CD4-positive, alpha-beta T cell treated with Interleukin-10 for 1 hour (primary cell): ENCODE measurements around the gene MUC4.
"Not testable (repeated sequence)": the region's sequence is repeated elsewhere in the genome, so short reads cannot be mapped to it uniquely, and the experiment has no call there.

ENCODE experiments used
- DNase-seq: peaks from one replicate; pipeline ENCODE4 v3.0.0-alpha.2; 2020

The MUC4 gene

DNA sequence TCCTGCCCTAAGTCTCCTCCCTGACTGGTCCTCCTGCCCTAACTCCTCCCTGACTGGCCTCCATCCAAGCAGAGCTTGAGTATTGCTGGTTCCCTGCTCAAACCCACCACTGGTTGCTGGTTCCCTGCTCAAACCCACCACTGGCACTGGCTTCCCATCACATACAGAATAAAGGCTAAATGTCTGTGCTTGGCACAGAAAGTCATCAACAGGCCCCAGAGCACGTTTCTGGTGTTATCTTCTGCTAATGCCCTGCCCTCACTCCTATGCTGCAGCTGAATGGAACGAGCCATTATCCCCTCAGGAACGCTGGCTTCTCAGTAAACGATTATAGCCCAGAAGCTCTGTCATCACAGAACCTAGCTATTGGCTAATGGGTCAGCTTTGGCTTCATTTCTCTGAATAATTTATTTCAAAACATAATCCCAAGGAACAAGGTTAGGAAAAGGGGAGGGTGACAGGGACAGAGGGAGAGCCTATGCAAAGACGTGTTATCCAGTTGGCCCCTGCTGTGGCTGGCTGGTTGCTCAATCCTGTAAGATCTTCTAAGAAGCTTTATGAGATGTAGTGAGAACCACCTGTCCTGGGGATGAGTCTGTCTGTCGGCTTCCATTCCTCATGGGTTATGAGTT is 97.2 kb downstream of the MUC4 start:
- DNase-seq = no peak

DNA sequence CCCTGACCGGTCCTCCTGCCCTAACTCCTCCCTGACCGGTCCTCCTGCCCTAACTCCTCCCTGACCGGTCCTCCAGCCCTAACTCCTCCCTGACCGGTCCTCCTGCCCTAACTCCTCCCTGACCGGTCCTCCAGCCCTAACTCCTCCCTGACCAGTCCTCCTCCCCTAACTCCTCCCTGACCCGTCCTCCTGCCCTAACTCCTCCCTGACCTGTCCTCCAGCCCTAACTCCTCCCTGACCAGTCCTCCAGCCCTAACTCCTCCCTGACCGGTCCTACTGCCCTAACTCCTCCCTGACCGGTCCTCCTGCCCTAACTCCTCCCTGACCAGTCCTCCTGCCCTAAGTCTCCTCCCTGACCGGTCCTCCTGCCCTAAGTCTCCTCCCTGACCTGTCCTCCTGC is 98.6 kb downstream of the MUC4 start:
- not testable (repeated sequence) for DNase-seq

DNA sequence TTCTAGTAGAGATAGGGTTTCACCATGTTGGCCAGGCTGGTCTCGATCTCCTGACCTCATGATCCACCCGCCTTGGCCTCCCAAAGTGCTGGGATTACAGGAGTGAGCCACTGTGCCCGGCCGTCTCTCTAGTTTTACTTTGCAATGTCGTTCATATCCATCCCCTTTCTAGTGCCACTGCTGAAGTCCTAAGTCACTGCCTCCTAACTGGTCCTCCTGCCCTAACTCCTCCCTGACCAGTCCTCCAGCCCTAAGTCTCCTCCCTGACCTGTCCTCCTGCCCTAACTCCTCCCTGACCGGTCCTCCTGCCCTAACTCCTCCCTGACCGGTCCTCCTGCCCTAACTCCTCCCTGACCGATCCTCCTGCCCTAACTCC is 99.2 kb downstream of the MUC4 start:
- DNase-seq = not testable (repeated sequence)

DNA sequence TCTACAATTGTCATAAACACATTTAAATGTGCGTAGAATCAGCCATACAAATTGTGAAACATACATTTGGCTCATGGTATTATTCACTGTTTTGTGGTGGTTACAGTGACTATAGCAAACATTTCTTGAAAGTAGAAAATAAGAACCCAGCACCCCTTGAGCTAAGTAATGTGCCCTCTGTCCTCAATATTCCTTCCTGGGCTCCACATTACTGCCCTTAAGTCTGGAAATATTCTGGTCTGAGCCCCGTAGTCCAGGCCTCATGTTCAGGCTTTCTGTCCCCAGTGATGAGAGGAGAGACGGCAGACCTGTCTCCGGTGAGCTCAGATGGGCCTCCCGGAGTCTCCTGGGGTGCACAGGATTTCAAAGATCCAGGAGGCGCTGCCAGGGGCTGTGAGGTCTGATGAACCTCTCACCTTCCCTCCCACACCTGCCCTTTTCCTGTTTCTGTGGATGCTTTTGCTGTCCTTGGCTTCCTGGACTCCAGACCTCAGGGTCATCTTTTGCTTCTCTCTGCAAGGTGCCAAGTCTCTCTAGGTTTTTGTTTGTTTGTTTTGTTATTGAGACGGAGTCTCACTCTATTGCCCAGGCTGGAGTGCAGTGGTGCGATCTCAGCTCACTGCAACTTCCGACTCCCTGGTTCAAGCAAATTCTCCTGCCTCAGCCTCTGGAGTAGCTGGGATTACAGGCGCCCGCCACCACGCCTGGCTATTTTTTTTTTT is 99.8 kb downstream of the MUC4 start:
- DNase-seq = no peak

DNA sequence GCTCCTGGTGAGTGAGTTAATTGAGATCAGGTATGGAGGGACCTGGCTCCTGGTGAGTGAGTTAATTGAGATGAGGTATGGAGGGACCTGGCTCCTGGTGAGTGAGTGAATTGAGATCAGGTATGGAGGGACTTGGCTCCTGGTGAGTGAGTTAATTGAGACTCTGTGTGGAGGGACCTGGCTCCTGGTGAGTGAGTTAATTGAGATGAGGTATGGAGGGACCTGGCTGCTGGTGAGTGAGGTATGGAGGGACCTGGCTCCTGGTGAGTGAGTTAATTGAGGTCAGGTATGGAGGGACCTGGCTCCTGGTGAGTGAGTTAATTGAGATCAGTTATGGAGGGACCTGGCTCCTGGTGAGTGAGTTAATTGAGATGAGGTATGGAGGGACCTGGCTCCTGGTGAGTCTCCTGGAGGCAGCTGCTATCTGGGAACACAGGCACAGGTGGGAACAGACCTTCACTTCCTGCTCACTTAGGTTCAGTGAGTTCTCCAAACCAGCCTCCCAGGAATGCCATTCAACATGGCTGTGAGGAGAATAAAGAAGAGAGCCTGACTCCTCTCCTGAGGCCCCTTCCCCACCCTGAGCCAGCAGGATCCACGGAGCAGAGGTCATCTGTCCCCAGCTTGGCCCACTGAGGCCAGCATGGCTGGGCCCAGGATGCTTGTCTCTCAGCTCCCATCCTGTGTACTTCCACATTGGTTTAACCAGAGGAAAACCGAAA is 100.5 kb downstream of the MUC4 start:
- DNase-seq = not testable (repeated sequence)

DNA sequence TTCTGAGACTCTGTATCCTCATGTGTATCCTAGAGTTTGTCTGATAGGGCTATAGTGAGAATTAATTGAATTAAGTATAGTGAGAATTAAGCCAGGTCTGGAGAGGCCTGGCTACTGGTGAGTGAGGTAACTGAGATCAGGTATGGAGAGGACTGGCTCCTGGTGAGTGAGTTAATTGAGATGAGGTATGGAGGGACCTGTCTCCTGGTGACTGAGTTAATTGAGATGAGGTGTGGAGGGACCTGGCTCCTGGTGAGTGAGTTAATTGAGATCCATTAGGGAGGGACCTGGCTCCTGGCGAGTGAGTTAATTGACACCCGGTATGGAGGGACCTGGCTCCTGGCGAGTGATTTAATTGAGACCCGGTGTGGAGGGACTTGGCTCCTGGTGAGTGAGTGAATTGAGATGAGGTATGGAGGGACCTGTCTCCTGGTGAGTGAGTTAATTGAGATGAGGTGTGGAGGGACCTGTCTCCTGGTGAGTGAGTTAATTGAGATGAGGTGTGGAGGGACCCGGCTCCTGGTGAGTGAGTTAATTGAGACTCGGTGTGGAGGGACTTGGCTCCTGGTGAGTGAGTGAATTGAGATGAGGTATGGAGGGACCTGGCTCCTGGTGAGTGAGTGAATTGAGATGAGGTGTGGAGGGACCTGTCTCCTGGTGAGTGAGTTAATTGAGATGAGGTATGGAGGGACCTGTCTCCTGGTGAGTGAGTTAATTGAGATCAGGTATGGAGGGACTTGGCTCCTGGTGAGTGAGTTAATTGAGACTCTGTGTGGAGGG is 101.4 kb downstream of the MUC4 start:
- DNase-seq = not testable (repeated sequence)

DNA sequence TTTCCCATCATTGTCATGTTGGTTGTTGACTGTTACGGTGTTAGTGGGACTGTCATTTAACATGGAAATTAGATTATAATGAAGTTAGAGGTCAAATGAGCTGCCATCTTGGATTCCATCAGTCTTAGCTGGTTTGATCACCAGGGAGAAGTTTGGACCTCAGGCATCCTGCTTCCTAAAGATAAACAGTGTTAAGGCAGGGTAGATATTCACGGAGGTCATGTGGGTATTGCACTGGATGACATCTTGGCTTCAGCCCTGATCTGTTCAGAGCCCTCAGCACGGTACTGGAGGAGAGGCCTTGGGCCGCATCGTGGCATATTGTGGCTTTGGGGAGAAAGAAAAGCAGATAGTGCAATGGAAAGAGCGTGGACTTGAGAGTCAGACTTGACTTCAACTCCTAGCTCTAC is 102.0 kb downstream of the MUC4 start:
- DNase-seq = no peak

DNA sequence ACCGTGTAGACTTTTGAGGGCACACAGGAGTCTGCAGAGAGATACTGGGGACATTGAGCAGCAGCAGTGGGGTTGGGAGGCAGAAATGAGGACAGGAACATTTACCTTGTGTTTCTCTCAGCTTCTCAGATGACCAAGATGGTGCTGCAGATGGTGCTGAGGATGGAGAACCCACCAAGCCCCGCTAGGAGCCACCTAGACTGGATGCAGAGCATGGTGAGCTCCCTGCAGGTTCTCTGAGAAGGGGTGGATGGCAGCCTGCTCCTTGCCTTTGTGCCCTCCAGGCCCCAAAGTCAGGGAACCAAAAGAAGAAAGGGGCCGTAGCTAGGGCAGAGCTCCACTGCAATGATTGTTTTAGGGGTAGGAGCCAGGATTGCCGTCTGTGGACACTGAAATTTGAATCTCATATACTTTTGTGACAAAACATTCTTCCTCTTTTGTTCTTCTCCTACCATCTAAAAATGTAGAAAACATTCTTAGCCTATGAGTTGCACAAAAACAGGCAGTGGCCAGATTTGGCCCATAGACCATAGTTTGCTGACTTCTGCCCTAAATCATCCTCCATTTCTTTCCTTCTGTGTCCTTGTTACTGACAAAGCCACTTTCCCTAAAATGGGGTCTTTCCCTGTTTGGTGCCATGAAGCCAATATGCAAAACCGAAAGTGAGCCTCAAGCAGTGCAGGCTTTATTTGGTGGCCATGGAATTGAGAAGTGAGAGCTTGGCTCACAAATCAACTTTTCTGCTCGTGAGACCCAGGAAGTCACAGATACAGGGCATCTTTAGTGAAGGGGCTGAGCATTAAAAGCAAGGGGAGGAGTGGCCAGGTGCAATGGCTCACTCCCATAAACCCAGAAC is 102.9 kb downstream of the MUC4 start:
- no peak for DNase-seq

DNA sequence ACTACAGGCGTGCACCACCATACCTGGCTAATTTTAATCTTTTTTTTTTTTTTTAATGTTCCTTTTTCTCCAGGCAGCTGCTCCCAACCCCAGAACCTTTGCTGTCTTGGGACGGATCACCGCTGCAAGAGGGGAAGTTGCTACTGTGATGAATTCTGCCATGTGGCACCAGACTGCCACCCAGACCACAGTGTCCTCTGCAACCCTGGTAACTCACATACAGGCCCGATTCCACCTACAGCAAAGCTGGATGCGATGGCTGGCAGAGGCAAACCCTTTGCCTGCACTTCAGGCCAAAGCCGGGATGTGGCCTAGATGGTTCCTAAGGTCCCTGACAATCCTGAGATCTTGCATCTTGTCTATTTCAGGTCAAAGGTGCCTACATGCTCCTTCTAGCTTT is 103.7 kb downstream of the MUC4 start:
- no peak for DNase-seq

DNA sequence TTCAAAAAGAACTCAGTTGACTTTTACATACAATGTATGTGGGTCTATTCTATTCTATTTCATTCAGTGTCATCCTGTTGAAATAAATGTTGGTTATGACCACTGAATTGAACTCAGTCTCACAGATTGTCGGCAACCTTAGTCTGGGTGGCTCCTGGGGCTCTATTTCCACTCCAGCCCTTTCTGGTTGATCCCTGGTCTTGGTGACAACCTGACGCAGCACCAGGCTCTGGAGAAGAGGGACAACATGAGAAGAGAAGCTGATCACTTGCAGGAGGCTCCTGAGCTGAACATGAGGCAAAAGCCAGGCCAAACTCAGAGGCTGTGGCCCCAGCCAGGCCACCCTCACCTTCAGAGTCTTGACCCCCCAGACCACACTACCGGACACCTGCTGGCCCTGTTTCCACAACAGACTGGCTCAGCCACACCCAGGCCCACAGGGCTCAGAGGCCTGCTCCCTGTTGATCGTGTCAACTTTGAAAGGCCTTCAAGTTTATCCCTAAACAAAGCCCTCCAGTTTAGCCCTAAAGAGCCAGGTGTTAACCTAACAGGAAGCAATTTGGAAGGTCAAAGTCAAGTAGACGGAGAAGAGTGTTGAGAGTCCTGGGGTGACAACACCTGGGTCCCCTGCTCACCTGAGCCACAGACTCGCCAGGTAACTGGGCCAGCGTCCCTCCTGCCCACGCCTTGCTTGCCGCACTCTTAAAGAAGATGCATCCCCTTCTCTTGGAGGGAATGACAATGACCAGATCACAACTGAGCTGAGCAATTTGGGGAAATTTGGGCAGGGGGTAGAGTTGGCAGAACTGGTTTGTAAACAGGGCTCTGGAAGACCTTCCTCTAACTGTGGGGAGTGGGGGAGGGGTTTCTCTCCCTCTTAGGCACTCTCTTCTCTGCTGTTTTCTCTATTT is 106.4 kb downstream of the MUC4 start:
- DNase-seq = no peak

DNA sequence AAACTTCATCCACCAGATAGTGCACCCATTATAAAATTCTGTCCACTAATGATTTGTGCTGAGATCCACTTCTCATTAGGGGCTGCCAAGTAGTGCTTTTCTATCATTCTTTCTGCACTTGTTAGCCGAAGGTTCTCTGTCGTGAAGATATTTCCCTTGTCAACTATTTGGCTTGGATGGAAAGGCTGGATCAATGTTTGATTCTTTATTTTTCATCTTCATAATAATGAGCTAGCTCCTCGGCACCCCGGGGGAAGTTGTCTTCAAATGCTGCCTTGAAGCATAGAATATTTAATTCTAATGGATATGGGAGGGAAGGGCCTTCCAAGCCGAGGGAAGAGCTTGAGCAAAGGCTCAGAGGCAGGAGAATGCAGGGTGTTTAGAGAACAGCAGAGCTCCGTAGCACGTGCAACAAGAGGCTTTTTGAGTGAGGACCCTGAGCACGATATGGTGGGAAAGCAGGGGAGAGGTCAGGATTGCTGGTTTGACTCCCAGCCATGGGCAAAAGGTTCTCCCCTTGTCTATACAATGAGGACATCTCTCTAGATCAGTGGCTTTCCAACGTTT is 107.2 kb downstream of the MUC4 start:
- DNase-seq = no peak

DNA sequence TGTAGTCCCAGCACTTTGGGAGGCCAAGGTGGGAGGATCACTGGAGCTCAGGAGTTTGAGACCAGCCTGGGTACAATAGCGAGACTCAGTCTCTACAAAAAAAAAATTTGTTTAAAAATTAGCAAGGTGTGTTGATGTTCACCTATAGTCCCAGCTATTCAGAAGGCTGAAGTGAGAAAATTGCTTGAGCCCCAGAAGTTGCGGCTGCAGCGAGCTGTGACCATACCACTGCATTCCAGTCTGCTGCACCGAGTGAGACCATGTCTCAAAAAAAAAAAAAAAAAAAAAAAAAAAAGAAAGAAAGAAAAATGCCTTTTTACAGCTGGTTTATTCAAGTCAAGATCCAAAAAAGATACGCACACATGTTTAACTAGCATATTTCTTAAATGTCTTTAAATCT is 108.0 kb downstream of the MUC4 start:
- no peak for DNase-seq

DNA sequence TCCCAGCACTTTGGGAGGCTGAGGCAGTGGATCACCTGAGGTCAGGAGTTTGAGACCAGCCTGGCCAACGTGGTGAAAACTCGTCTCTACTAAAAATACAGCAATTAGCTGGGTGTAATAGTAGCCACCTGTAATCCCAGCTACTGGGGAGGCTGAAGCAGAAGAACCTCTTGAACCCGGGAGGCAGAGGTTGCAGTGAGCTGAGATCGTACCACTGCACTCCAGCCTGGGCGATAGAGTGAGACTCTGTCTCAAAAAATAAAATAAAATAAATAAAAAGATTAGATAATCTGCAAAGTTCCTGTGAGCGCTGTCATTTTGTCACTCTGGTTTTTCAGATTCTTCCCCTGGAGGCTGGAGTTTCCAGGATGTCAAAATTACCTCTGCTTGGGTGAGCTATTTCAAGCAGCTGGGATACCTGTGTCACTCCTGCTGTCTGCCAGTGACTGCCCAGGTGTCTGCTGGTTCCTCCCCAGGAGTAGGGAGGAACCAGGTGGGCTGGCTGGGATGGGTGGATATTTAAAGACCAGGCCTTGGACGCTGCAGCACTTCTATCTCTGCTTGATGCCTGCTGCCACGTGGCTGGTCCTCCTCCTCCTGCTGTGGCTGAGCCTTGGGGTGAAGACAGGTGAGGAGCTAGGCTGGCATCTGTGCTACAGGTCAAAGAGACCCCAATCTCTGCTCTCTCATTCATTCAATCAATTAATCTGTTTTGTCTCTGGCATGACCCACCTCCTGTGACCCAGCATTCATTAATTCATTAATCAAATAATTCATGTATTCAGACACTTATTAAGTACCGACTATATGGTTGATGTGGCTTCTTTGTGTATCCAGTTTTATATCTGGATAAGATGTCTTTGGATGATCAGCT is 110.5 kb downstream of the MUC4 start:
- DNase-seq = no peak

DNA sequence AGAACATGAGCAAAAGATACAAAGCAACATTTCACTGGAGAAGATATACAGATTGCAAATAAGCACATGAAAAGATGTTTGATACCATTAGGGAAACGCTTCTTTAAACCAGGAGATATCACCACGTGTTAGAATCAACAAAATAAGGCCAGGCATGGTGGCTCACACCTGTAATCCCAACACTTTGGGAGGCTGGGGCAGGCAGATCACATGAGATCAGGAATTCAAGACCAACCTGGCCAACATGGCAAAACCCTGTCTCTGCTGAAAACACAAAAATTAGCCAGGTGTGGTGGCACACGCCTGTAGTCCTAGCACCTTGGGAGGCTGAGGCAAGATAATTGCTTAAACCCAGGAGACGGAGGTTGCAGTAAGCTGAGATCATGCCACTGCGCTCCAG is 111.4 kb downstream of the MUC4 start:
- DNase-seq = no peak

DNA sequence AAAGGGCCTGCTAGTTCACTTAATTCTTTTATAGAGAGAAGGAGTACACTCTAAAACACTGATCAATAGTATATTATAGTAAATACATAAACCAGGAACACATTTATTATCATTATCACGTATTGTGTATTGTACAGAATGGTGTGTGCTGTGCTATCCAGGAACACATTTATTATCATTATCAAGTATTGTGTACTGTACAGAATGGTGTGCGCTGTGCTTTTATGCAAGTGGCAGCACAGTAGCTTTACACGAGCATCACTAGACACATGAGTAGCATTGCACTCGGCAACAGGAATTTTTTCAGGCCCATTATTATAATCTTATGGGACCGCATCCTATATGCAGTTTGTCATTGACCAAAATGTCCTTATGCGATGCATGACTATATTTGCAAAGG is 111.9 kb downstream of the MUC4 start:
- no peak for DNase-seq

DNA sequence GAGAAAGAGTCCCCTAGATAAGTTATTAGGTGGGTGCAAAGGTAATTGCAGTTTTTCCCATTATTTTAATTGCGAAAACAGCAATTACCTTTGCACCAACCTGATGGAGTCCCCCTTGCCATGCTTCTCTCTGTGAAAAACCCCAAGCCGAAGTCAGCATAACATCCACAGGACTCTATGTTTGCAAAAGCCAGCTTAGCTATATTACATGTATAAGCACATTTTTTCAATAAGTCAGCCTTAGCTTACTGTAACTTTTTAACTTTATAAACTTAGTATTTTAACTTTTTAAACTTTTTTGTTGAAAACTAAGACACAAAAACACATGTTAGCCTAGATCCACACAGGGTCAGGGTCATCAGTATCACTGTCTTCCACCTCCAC is 112.3 kb downstream of the MUC4 start:
- DNase-seq = no peak

DNA sequence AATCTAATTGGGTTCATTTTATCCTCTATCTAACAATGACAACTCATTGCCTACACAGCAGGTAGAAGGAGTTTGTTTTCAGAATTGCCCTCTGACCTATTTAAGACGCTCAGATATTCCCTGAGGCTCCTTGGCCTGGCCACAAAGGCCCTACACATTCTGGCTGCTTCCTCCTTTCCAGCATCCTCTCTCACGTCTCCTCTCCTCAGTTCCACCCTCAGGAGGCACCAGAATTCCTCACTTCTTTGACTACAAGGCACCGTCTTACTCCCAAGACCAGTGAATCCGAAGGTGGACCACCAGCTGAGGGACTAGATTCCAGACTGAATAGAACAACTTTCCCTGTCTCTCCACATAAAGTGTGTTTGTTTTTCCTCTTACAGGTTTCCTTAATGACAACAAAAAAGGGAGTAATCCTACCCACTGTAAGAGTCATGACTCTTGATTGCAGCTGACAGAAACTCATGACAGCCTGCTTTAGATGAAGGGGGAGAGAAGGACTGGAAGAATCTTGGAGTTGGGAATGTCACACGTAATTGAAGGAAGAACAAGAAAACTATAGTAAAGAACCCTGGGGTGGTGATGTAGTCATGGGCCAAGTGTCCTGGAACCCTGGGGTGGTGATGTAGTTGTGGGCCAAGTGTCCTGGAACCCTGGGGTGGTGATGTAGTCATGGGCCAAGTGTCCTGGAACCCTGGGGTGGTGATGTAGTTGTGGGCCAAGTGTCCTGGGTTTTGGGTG is 112.9 kb downstream of the MUC4 start:
- no peak for DNase-seq

DNA sequence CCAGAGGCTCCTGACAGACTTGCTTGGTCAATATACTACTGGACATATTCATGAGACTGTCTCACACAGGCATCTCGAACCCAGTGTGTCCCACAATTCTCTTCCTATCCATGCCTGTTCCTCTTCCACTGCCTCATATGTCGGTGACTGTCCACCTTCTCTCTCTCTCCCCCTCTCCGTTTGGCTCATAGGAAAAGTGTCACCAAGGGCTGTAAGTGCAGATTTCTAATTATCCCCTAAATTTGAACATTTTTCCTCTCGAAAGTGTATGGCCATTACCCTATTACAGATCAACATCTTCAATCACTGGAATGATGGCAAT is 113.4 kb downstream of the MUC4 start:
- DNase-seq = no peak

DNA sequence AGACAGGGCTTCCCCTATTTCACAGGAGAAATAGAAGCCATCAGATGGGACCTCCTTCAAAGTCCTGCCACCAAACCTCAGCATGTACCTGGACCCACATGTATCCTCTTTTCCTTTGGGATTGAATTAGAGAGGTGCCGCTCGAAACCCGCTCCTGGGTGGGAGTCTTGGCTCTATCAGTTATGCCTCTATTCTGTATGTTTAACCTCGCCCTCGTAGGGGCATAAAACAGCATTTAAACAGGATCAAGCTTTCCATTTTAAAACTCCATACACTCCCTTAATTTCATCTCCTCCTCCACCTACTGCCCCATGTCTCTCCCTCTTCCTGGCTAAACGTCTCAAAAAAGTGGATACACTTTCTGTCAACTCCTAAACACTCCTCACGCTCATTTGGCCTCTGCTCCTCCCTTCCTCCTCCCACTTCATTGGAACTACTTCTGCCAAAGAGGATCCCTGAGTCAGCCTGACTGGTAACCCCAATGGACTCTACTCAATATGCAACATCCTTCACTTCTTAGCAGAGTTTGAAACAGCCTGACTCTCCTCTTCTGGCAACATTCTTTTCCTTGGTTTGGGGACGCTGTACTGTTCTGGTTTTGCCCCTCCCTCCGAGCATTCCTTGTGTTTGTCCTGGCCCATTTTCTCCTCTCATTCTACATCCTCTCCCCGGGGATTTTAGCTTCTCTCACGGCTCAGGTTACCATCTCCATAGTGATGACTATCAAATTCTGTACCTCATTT is 114.0 kb downstream of the MUC4 start:
- no peak for DNase-seq
